HCT116 (cell line): Measurements from ENCODE around the gene FRMD3. TPM values are rescaled to one million over a fixed set of nuclear protein-coding genes. Genes with fewer than 3 reads are reported as not detected.

ENCODE experiments used
- ATAC-seq: fragments of 200-7000 bp; cut with Tn5 transposase; 2 replicates; pipeline ENCODE4 v1.9.1; 2020; ENCODE audit warnings: mild to moderate bottlenecking, moderate library complexity
- BruUV-seq: library from RNA; stranded (reverse); fragments of 400-500 nt; replicated peaks from 2 replicates; lab custom pipeline; 2021; lab: Mats Ljungman, UMichigan
- CTCF ChIA-PET: fragments of 300-600 bp; sonication (Branson Sonifier 250); formaldehyde crosslinking; loops from one replicate; lab custom pipeline; 2021; ENCODE audit warnings: antibody characterized with exemption; lab: Charles Lee
- POLR2A ChIA-PET: fragments of 300-600, 350-600 bp; sonication (Branson Sonifier 250); formaldehyde crosslinking; loops from one replicate; lab custom pipeline; 2021; ENCODE audit warnings: antibody characterized with exemption; lab: Charles Lee
- RAD21 ChIA-PET, 2 experiments: fragments of 300-600 bp; sonication (Branson Sonifier 250); formaldehyde crosslinking; loops; one replicate each; lab custom pipeline; 2023; ENCODE audit warnings: low total read pairs in 2 of 2; ENCODE audit not compliant: uncharacterized antibody in 2 of 2, unreplicated experiment in 2 of 2, low non-redundant PET in 1 of 2; lab: Charles Lee
- DNase-seq: peaks from one replicate; pipeline ENCODE4 v3.0.0-alpha.2; 2010; ENCODE audit warnings: low read depth, low spot score
- H2AFZ ChIP-seq: fragments of 200-600 bp; shearing (Covaris generic), sonication (generic); 2 replicates; pipeline ENCODE4 v1.6.1; 2017; ENCODE audit warnings: low read depth, mixed run types, mixed read lengths, antibody characterized with exemption, low read length; ENCODE audit not compliant: poor library complexity, severe bottlenecking
- H3K27ac ChIP-seq: 2 replicates; pipeline ENCODE4 v1.5.1; 2012; ENCODE audit warnings: low read depth, low read length
- H3K27me3 ChIP-seq: fragments of 200-600 bp; sonication (generic); 2 replicates; pipeline ENCODE4 v1.6.1; 2016; ENCODE audit warnings: mixed run types, low read length, mixed read lengths; ENCODE audit not compliant: insufficient read depth
- H3K36me3 ChIP-seq, 2 experiments: fragments of 200-500 bp in 1 of 2; fragments of 200-600 bp in 1 of 2; sonication (Bioruptor generic) in 1 of 2; sonication (generic) in 1 of 2; 2 replicates each; pipeline versions ENCODE4 v1.5.1 to v1.6.1; 2014 to 2016; ENCODE audit warnings: low read length in 2 of 2, inconsistent platforms in 1 of 2, mixed read lengths in 1 of 2, mixed run types in 1 of 2; ENCODE audit not compliant: insufficient read depth in 2 of 2, control insufficient read depth in 1 of 2
- H3K4me1 ChIP-seq, 2 experiments: fragments of 200-600 bp in 1 of 2; sonication (generic) in 1 of 2; 2 replicates each; pipeline versions ENCODE4 v1.5.1 to v1.6.1; 2012 to 2017; ENCODE audit warnings: low read length in 2 of 2, inconsistent platforms in 1 of 2, mild to moderate bottlenecking in 1 of 2, mixed read lengths in 1 of 2, mixed run types in 1 of 2, moderate library complexity in 1 of 2; ENCODE audit not compliant: insufficient read depth in 2 of 2, control insufficient read depth in 1 of 2
- H3K4me2 ChIP-seq: fragments of 200-600 bp; sonication (generic); 2 replicates; pipeline ENCODE4 v1.6.1; 2017; ENCODE audit warnings: mixed run types, low read length, mixed read lengths
- H3K4me3 ChIP-seq, 2 experiments: fragments of 200-600 bp in 1 of 2; sonication (generic) in 1 of 2; replicated peaks in 1 of 2; 2 replicates each; pipeline ENCODE4 v1.5.1; 2011 to 2016; ENCODE audit warnings: low read length in 2 of 2, control low read depth in 1 of 2, low read depth in 1 of 2, mild to moderate bottlenecking in 1 of 2, mixed read lengths in 1 of 2, mixed run types in 1 of 2
- H3K79me2 ChIP-seq: fragments of 200-600 bp; sonication (generic); 2 replicates; pipeline ENCODE4 v1.6.1; 2017; ENCODE audit warnings: mild to moderate bottlenecking, mixed run types, low read length, moderate library complexity, mixed read lengths; ENCODE audit not compliant: insufficient read depth
- H3K9ac ChIP-seq: fragments of 200-600 bp; sonication (generic); 2 replicates; pipeline ENCODE4 v1.6.1; 2016; ENCODE audit warnings: low read length, mixed read lengths
- H3K9me2 ChIP-seq: fragments of 200-600 bp; sonication (generic), shearing (Covaris generic); 2 replicates; pipeline ENCODE4 v1.6.1; 2017; ENCODE audit warnings: mixed run types, mild to moderate bottlenecking, moderate library complexity; ENCODE audit not compliant: insufficient read depth
- H3K9me3 ChIP-seq, 2 experiments: fragments of 200-500 bp in 1 of 2; fragments of 200-600 bp in 1 of 2; sonication (Bioruptor generic) in 1 of 2; sonication (generic) in 1 of 2; 2 replicates each; pipeline ENCODE4 v1.6.1; 2014 to 2017; ENCODE audit warnings: low read length in 2 of 2, mixed read lengths in 2 of 2, inconsistent platforms in 1 of 2, low read depth in 1 of 2, mild to moderate bottlenecking in 1 of 2, mixed run types in 1 of 2, moderate library complexity in 1 of 2; ENCODE audit not compliant: control insufficient read depth in 1 of 2, insufficient read depth in 1 of 2
- H4K20me1 ChIP-seq: fragments of 200-600 bp; sonication (generic), shearing (Covaris generic); 2 replicates; pipeline ENCODE4 v1.6.1; 2017; ENCODE audit warnings: mixed run types, mild to moderate bottlenecking, moderate library complexity; ENCODE audit not compliant: insufficient read depth
- CEBPB ChIP-seq: IDR thresholded peaks from 2 replicates; pipeline ENCODE4 v1.6.1; 2012; ENCODE audit warnings: low read depth
- REST ChIP-seq: IDR thresholded peaks from 2 replicates; pipeline ENCODE4 v1.6.1; 2012; ENCODE audit warnings: low read depth
- YY1 ChIP-seq: IDR thresholded peaks from 2 replicates; pipeline ENCODE4 v1.6.1; 2011; ENCODE audit warnings: low read length, low read depth, moderate library complexity, mild to moderate bottlenecking; ENCODE audit not compliant: insufficient replicate concordance; ENCODE audit errors: extremely low read depth
- ZBTB33 ChIP-seq: IDR thresholded peaks from 2 replicates; pipeline ENCODE4 v1.6.1; 2011; ENCODE audit warnings: mild to moderate bottlenecking, low read length, moderate library complexity; ENCODE audit not compliant: insufficient replicate concordance; ENCODE audit errors: extremely low read depth
- ZNF274 ChIP-seq: fragments of 200-500 bp; sonication (Bioruptor generic); IDR thresholded peaks from 2 replicates; pipeline ENCODE4 v1.6.1; 2014; ENCODE audit warnings: mild to moderate bottlenecking, low read depth, low read length, inconsistent platforms
- intact Hi-C: fragments of 100-400 bp; cut with micrococcal nuclease; formaldehyde crosslinking; loops from 2 replicates; pipeline ENCODE4 v1.10.0; 2022
- total RNA-seq: library from RNA; stranded (reverse); gene quantifications from one replicate; pipeline ENCODE4 v1.2.1, GENCODE V29; 2021; ENCODE audit not compliant: unreplicated experiment

FRMD3 gene
- total RNA-seq, 1 experiment from 2014 or later: 0.89 TPM

DNA sequence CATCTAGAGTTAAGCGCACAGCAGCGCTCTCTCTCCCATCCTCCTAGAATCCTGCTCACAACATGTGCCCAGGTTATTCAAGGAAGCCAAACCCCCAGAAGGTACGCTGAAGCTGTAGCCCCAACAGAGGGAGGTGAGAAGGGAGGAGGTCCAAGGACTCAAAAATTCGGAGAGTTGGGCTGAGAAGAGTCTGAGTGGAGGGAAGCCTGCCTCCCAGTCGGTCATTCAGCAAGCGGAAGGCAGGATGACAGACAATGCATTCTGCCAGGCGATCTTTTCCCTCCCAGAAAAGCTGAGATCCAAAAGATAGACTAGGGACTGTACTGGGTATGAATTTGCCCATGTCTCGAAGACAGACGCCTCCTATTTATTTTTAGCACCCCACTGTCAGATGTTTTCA, 189.2 kb downstream of the FRMD3 start:
- Histone ChIP-seq H3K4me2 (no peak overlapping the region), H3K9ac (no peak overlapping the region), H3K4me3 (no peak overlapping the region), H3K4me1 (no peaks in the 10 kb centered on the region), H4K20me1 (no peaks in the 10 kb centered on the region), H3K9me3 (no peaks in the 10 kb centered on the region), H3K79me2 (no peaks in the 10 kb centered on the region), H3K36me3 (no peaks in the 10 kb centered on the region), H3K27ac (no peak overlapping the region), H3K9me2 (no peaks in the 10 kb centered on the region), H2AFZ (no peak overlapping the region), H3K27me3 (0 out of 2 replicates have a peak, but pooled peaks cover 3% of the 10 kb centered on the region)
- DNase-seq (no peak), ATAC-seq (no peak)
- no peak for TF ChIP-seq REST
- no peak for TF ChIP-seq YY1
- no peak for TF ChIP-seq ZNF274
- no peak for TF ChIP-seq CEBPB
- no peak for TF ChIP-seq ZBTB33
- no TSS peak for BruUV-seq
- ChIA-PET RAD21 (no interaction called here), POLR2A (no interaction called here), CTCF (no interaction called here)
- intact Hi-C loops: no loop called here
